ENCODE results near the gene ASIC4. TPM values are rescaled to one million over a fixed set of nuclear protein-coding genes. Genes with fewer than 3 reads are reported as not detected.

ASIC4 gene
- total and polyA plus RNA-seq, 9 of the 15 experiments (the other 6 are each of a cell fraction or from before 2014, with no cell fraction given), result 0.07 to 19.2 (median 4.8) TPM

DNA sequence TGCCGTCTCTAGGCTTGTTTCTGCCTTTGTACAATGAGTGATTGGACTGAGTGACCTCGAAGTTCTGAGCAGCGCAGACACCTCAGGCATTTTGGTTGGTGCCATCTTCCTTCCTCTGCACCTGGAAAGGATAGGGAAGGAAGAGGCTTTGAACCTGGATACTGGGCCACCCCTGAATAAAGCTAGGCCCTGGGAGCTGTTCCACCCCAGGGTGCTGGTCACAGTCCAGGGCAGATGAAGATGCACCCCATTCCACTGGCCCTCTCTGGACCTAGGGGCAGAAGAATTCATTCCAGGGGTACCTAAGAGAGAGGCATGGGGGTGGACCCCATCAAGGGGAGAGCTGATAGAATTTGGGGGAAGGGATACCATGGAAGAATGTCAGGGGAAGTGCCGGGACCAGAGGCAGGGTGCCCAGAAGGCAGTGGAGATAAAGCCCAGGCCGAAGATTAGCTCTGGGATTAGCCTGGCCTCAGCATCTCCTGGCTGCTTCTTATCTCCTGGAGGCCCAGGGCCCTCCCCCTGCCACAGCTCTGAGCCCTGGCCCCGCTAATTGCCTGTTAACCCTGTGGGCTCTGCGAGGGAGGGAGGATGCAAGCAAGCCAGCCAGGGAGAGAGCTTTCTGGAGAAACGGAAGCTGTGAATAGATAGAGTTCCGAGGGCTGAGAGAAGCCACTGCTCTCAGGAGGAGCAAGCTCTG is 11.4 kb downstream of the ASIC4 start (continued):
- TF ChIP-seq ZNF76 (CRISPR knock-in tag; IDR thresholded peaks at IDR 0.05; ENCODE audit: borderline replicate concordance) (peak; percentile 53; the same call in 1 of the 2 replicates), ZNF395 (CRISPR knock-in tag; IDR thresholded peaks at IDR 0.05) (peak; percentile 81), HMBOX1 (IDR thresholded peaks at IDR 0.05) (peak; percentile 51), NCOA6 (IDR thresholded peaks at IDR 0.05) (no peak), CTCFL (IDR thresholded peaks at IDR 0.05; ENCODE audit: borderline replicate concordance, insufficient read depth, low read depth, low read length, poor library complexity, severe bottlenecking) (no peak), CHD4 (IDR thresholded peaks at IDR 0.05; ENCODE audit: insufficient read depth, insufficient replicate concordance, low read depth, low read length, poor library complexity, severe bottlenecking) (peak; percentile 65), TCF3 (CRISPR knock-in tag; IDR thresholded peaks at IDR 0.05) (peak; percentile 93), EP300 (IDR thresholded peaks at IDR 0.05; ENCODE audit: low read length) (peak; percentile 93), TAF7 (tag; IDR thresholded peaks at IDR 0.05) (no peak), MYNN (IDR thresholded peaks at IDR 0.05) (peak; percentile 94), MYNN (CRISPR knock-in tag; IDR thresholded peaks at IDR 0.05) (no peak), DMBX1 (CRISPR knock-in tag; IDR thresholded peaks at IDR 0.05; ENCODE audit: borderline replicate concordance) (peak; percentile 66; the same call in 1 of the 2 replicates), ETV6 (IDR thresholded peaks at IDR 0.05; ENCODE audit: borderline replicate concordance in 1 of 2, low read depth in 2 of 2, low read length in 1 of 2) (0 out of 4 replicates have a peak, but pooled peaks of 1 of the 2 experiments have one; percentile 49), ETV6 (CRISPR knock-in tag; IDR thresholded peaks at IDR 0.05; ENCODE audit: borderline replicate concordance) (no peak), MEIS2 (IDR thresholded peaks at IDR 0.05; ENCODE audit: partially characterized antibody) (peak; percentile 39), TCF7L2 (IDR thresholded peaks at IDR 0.05; ENCODE audit: low read depth, low read length) (no peak), JUND (IDR thresholded peaks at IDR 0.05; ENCODE audit: borderline replicate concordance, low read depth, low read length) (peak; percentile 66), JUND (tag; IDR thresholded peaks at IDR 0.05; ENCODE audit: borderline replicate concordance, low read depth, low read length) (peak; percentile 73; the same call in 1 of the 3 replicates), SMAD4 (CRISPR knock-in tag; conservative IDR thresholded peaks at IDR 0.05) (peak; percentile 86)

Measured in K562 (cell line).